GM12878 (cell line): ENCODE data around the gene GABRB1. TPM values are rescaled to one million over a fixed set of nuclear protein-coding genes. Genes with fewer than 3 reads are reported as not detected.

Source experiments
- ATAC-seq: fragments of 200-7000 bp; cut with Tn5 transposase; 3 replicates; pipeline ENCODE4 v1.9.1; 2020; ENCODE audit warnings: mild to moderate bottlenecking, moderate library complexity
- BruUV-seq: library from RNA; stranded (reverse); fragments of 400-500 nt; replicated peaks from 2 replicates; lab custom pipeline; 2021; lab: Mats Ljungman, UMichigan
- CTCF ChIA-PET: fragments of 300-600 bp; sonication (Branson Sonifier 250); formaldehyde crosslinking; extraction: SDS; loops from one replicate; lab custom pipeline; 2021; ENCODE audit warnings: inconsistent platforms; lab: Yijun Ruan, JAX
- POLR2A ChIA-PET: fragments of 350-600 bp; formaldehyde crosslinking; extraction: SDS; loops from one replicate; lab custom pipeline; 2021; ENCODE audit warnings: inconsistent platforms; lab: Charles Lee
- RAD21 ChIA-PET: fragments of 300-600 bp; sonication (Branson Sonifier 250); formaldehyde crosslinking; loops from one replicate; lab custom pipeline; 2023; ENCODE audit warnings: antibody characterized with exemption; ENCODE audit not compliant: unreplicated experiment; lab: Charles Lee
- SMC1A ChIA-PET: fragments of 300-600 bp; sonication (Branson Sonifier 250); formaldehyde crosslinking; loops from one replicate; lab custom pipeline; 2023; ENCODE audit not compliant: unreplicated experiment, uncharacterized antibody; lab: Charles Lee
- DNase-seq: peaks from one replicate; pipeline ENCODE4 v3.0.0-alpha.2; 2011; ENCODE audit warnings: low read depth, low spot score
- FAIRE-seq: peaks from 3 replicates; lab custom pipeline; 2011; peaks lifted over from hg19 to GRCh38; lab: Jason Lieb, UNC
- H2AFZ ChIP-seq: 2 replicates; pipeline ENCODE4 v1.6.0; 2011; ENCODE audit warnings: low read depth, low read length, control low read depth; ENCODE audit not compliant: control insufficient read depth
- H3K27ac ChIP-seq: 2 replicates; pipeline ENCODE4 v1.5.1; 2011; ENCODE audit warnings: control low read depth; ENCODE audit not compliant: control insufficient read depth, insufficient read depth
- H3K27me3 ChIP-seq, 2 experiments: replicated peaks in 1 of 2; 2 replicates each; pipeline versions ENCODE4 v1.6.0 to v1.6.1; 2011; ENCODE audit warnings: low read length in 1 of 2; ENCODE audit not compliant: control insufficient read depth in 2 of 2, insufficient read depth in 2 of 2
- H3K36me3 ChIP-seq, 2 experiments: 2 replicates each; pipeline ENCODE4 v1.5.1; 2011; ENCODE audit warnings: low read length in 1 of 2; ENCODE audit not compliant: control insufficient read depth in 2 of 2, insufficient read depth in 2 of 2
- H3K4me1 ChIP-seq: 2 replicates; pipeline ENCODE4 v1.6.1; 2011; ENCODE audit warnings: mild to moderate bottlenecking, low read length, moderate library complexity, mixed read lengths; ENCODE audit not compliant: control insufficient read depth, insufficient read depth
- H3K4me2 ChIP-seq: 2 replicates; pipeline ENCODE4 v1.6.0; 2011; ENCODE audit warnings: control low read depth; ENCODE audit not compliant: control insufficient read depth, insufficient read depth
- H3K4me3 ChIP-seq: fragments of 200-600 bp; sonication (generic); 2 replicates; pipeline ENCODE4 v1.5.1; 2016
- H3K79me2 ChIP-seq: 2 replicates; pipeline ENCODE4 v1.6.0; 2011; ENCODE audit warnings: low read length; ENCODE audit not compliant: control insufficient read depth, insufficient read depth
- H3K9ac ChIP-seq: 2 replicates; pipeline ENCODE4 v1.8.0; 2011; ENCODE audit warnings: low read length, control low read depth, mixed read lengths; ENCODE audit not compliant: control insufficient read depth, insufficient read depth
- H3K9me3 ChIP-seq: replicated peaks from 3 replicates; pipeline ENCODE4 v1.5.1; 2011; ENCODE audit warnings: mild to moderate bottlenecking, low read length; ENCODE audit not compliant: control insufficient read depth, insufficient read depth
- H4K20me1 ChIP-seq: 2 replicates; pipeline ENCODE4 v1.6.0; 2011; ENCODE audit not compliant: control insufficient read depth, insufficient read depth
- ATF7 ChIP-seq: fragments of 450-650 bp; IDR thresholded peaks from 2 replicates; pipeline ENCODE4 v1.6.1; 2016; ENCODE audit warnings: low read depth, mild to moderate bottlenecking
- CHD2 ChIP-seq: IDR thresholded peaks from 2 replicates; pipeline ENCODE4 v1.6.1; 2011; ENCODE audit warnings: low read depth, low read length, improper control_type of control experiment, borderline replicate concordance
- CHD4 ChIP-seq: fragments of 200-600 bp; sonication (generic); IDR thresholded peaks from 2 replicates; pipeline ENCODE4 v1.6.1; 2016; ENCODE audit warnings: mild to moderate bottlenecking
- CREB1 ChIP-seq: IDR thresholded peaks from 2 replicates; pipeline ENCODE4 v1.6.1; 2012; ENCODE audit warnings: low read depth, mild to moderate bottlenecking, inconsistent platforms
- ESRRA ChIP-seq: IDR thresholded peaks from 2 replicates; pipeline ENCODE4 v1.6.1; 2012; ENCODE audit warnings: mild to moderate bottlenecking, low read length, improper control_type of control experiment
- EZH2 ChIP-seq: IDR thresholded peaks from 2 replicates; pipeline ENCODE4 v1.6.1; 2012; ENCODE audit warnings: low read depth, mild to moderate bottlenecking, control low read depth, inconsistent platforms, low read length, borderline replicate concordance; ENCODE audit not compliant: control insufficient read depth
- GATAD2B ChIP-seq: fragments of 450-650 bp; conservative IDR thresholded peaks from 2 replicates; pipeline ENCODE4 v1.6.1; 2017; ENCODE audit warnings: low read depth, mild to moderate bottlenecking, moderate library complexity
- JUND ChIP-seq: IDR thresholded peaks from 2 replicates; pipeline ENCODE4 v1.6.1; 2012; ENCODE audit warnings: low read depth, mild to moderate bottlenecking, low read length, improper control_type of control experiment, moderate library complexity
- POLR2A ChIP-seq: IDR thresholded peaks from 2 replicates; pipeline ENCODE4 v1.6.1; 2011; ENCODE audit warnings: low read depth, mild to moderate bottlenecking, low read length
- POLR2AphosphoS5 ChIP-seq: IDR thresholded peaks from 2 replicates; pipeline ENCODE4 v1.6.1; 2011; ENCODE audit warnings: mild to moderate bottlenecking, low read length, inconsistent platforms
- POU2F2 ChIP-seq: IDR thresholded peaks from 3 replicates; pipeline ENCODE4 v1.6.1; 2011; ENCODE audit warnings: low read depth, mild to moderate bottlenecking, low read length, borderline replicate concordance
- RAD51 ChIP-seq: fragments of 450-650 bp; IDR thresholded peaks from 2 replicates; pipeline ENCODE4 v1.6.1; 2016; ENCODE audit warnings: moderate library complexity, mild to moderate bottlenecking, inconsistent platforms
- SMC3 ChIP-seq: IDR thresholded peaks from 2 replicates; pipeline ENCODE4 v1.6.1; 2011; ENCODE audit warnings: low read length, improper control_type of control experiment, borderline replicate concordance
- TAF1 ChIP-seq: IDR thresholded peaks from 2 replicates; pipeline ENCODE4 v1.6.1; 2011; ENCODE audit warnings: mild to moderate bottlenecking, low read depth, low read length, borderline replicate concordance
- USF1 ChIP-seq: IDR thresholded peaks from 2 replicates; pipeline ENCODE4 v1.6.1; 2011; ENCODE audit warnings: borderline replicate concordance, low read depth, mild to moderate bottlenecking, moderate library complexity, mixed read lengths, low read length; ENCODE audit not compliant: insufficient read depth; ENCODE audit errors: extremely low read length
- WRNIP1 ChIP-seq: IDR thresholded peaks from 2 replicates; pipeline ENCODE4 v1.6.1; 2011; ENCODE audit warnings: low read depth, low read length, improper control_type of control experiment, borderline replicate concordance
- YY1 ChIP-seq: IDR thresholded peaks from 2 replicates; pipeline ENCODE4 v1.6.1; 2011; ENCODE audit warnings: low read depth, mild to moderate bottlenecking, low read length
- ZBTB4 ChIP-seq: fragments of 450-650 bp; formaldehyde crosslinking; IDR thresholded peaks from 2 replicates; pipeline ENCODE4 v1.4.0; 2022; ENCODE audit warnings: mild to moderate bottlenecking, moderate library complexity
- in situ Hi-C: fragments of 300-500 bp; cut with MboI; formaldehyde crosslinking; loops from 9 replicates; pipeline ENCODE4 v1.14.3; 2018; ENCODE audit warnings: mixed read lengths
- intact Hi-C: fragments of 100-400 bp; cut with micrococcal nuclease; formaldehyde crosslinking; loops from one replicate; pipeline ENCODE4 v1.14.2; 2022; ENCODE audit not compliant: unreplicated experiment
- polyA plus RNA-seq, 11 experiments: library from polyadenylated mRNA; depleted of rRNA in 4 of 11; unstranded in 6 of 11; stranded (reverse) in 5 of 11; fragments of >200 nt; fragmentation: Nextera tagmentation in 4 of 11; fragmentation: Illumina TruSeq in 1 of 11; extraction: Ambion mirVana in 4 of 11; extraction: Trizol in 1 of 11; gene quantifications; 1 replicate in 1 of 11; 2 replicates in 10 of 11; pipeline versions ENCODE4 v1.2.1 to v1.2.3, GENCODE V29; 2011 to 2016; ENCODE audit warnings: inconsistent platforms in 2 of 11, missing spikeins in 2 of 11, low read depth in 1 of 11
- total RNA-seq, 4 experiments: library from RNA; depleted of rRNA in 3 of 4; stranded (reverse); fragments of >200 nt in 3 of 4; fragmentation: Illumina TruSeq in 1 of 4; extraction: Trizol in 1 of 4; gene quantifications; 2 replicates each; pipeline versions ENCODE4 v1.2.1 to v1.2.3, GENCODE V29; 2013 to 2021

GABRB1 gene
- total and polyA plus RNA-seq, 10 of the 15 experiments (the other 5 are each of a cell fraction or from before 2014, with no cell fraction given): 0.13 to 0.92 TPM; not detected in 8

GRCh38 chr4:47010912-47011446 is 20.4 kb upstream of the GABRB1 start (continued):
- no peak for TF ChIP-seq POU2F2
- no peak for TF ChIP-seq USF1

DNA sequence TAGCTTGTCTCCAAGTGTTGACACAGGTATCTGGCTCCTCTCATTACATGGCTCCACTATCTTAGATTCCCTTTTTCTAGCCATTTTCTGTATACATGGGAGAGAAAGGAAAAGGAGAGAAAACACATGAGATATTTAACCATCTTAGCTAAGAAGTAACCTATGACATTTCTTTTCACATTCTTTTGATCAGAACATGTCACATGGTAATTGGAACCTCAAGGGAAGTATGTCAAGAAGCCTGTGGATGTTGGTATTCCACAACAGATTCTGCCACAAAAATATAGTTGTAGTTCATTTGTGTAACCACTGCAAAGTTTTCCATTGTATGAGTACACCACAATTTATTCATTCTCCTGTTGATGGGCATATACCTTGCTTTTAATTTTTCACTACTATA is 18.7 kb upstream of the GABRB1 start:
- Histone ChIP-seq H3K9ac (no peak overlapping the region), H3K4me3 (no peak overlapping the region), H3K27ac (no peak overlapping the region), H4K20me1 (no peaks in the 10 kb centered on the region), H3K4me1 (peaks cover 4% of the 10 kb centered on the region; the same call in 1 of the 2 replicates), H3K4me2 (no peak overlapping the region), H2AFZ (no peak overlapping the region), H3K27me3 (no peaks in the 10 kb centered on the region), H3K36me3 (no peaks in the 10 kb centered on the region), H3K79me2 (no peaks in the 10 kb centered on the region), H3K9me3 (no peaks in the 10 kb centered on the region)
- FAIRE-seq: no peak
- no peak for DNase-seq
- intact Hi-C loops: no loop called here
- TF ChIP-seq EZH2 (no peak), CREB1 (no peak), ESRRA (no peak), CHD2 (no peak), TAF1 (no peak), RAD51 (no peak), SMC3 (no peak), JUND (no peak), WRNIP1 (no peak), POLR2AphosphoS5 (no peak), ATF7 (no peak), YY1 (no peak), POLR2A (no peak), ZBTB4 (CRISPR knock-in tag) (no peak), GATAD2B (no peak), CHD4 (no peak)
- ATAC-seq: no peak
- POLR2A ChIA-PET: interaction anchor here (1.4 to 1.7 kb wide), 2 partner anchors 21 to 62 kb away, joined by 3 read pairs; no protein-coding TSS in a partner anchor
- no TSS peak for BruUV-seq
- SMC1A ChIA-PET: interaction anchor here (0.5 to 6.9 kb wide), 11 partner anchors 10 to 498 kb away, joined by 3 to 132 read pairs (median 6); partner anchors contain the start of gene GABRA4
- CTCF ChIA-PET: interaction anchor here (1.3 to 4.2 kb wide), 5 partner anchors 8 to 79 kb away, joined by 3 to 21 read pairs (median 14); no protein-coding TSS in a partner anchor
- in situ Hi-C loops: no loop called here
- RAD21 ChIA-PET: interaction anchor here (2.6 to 2.7 kb wide), 2 partner anchors 72 to 75 kb away, joined by 12 to 15 read pairs; no protein-coding TSS in a partner anchor
